ENCODE results near the gene PRKAB1. TPM values are rescaled to one million over a fixed set of nuclear protein-coding genes. Genes with fewer than 3 reads are reported as not detected.
A peak's percentile ranks its signal among the peaks of the same experiment; 100 is the strongest.

The PRKAB1 gene
- total RNA-seq, 1 experiment from 2014 or later: 42.2 TPM

DNA sequence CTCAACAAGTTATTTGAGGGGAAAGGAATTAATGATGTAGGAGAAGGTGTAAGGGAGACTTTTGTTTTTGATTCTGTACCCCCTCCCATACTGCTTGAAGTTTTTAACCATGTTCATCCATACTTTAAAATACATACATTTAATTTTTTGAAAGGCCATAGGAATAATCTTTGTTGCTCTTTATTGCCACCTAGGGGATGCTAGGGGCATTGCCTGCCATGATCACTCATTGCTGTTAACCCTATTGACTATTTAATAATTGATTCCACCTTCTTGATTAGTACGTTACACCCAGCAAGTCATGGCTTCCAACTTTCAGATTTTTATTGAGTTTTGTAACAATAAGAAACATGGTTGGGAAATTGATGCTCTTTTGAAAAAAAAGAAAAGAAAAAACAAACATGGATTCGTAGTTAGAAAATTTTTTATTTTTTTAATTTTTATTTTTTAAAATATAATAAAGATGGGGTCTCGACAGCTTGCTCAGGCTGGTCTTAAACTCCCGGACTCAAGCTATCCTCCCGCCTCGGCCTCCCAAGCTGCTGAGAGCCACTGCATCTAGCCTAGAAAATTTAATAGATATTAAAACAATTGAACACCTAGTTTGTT is 8.5 kb upstream of the PRKAB1 start:
- H2AFZ ChIP-seq (ENCODE audit: low read length): no peak overlapping the region
- H4K8ac ChIP-seq (replicated peaks; ENCODE audit: insufficient read length, low read depth, low read length): no peak overlapping the region
- H2BK5ac ChIP-seq (ENCODE audit: insufficient read length, low read length): no peak overlapping the region
- no peaks in the 10 kb centered on the region for H3K79me1 ChIP-seq (ENCODE audit: insufficient read depth, low read depth, low read length, poor library complexity, severe bottlenecking)
- H3K4me2 ChIP-seq (ENCODE audit: insufficient read depth, insufficient read length, low read length): no peak overlapping the region
- H3K14ac ChIP-seq (ENCODE audit: insufficient read depth, low read length): no peak overlapping the region
- H3K27ac ChIP-seq (ENCODE audit: insufficient read length, low read depth, low read length): no peak overlapping the region
- Mint-ChIP-seq H3K36me3 (ENCODE audit: insufficient read depth in 1 of 3, low read depth in 3 of 3) (no peaks in the 10 kb centered on the region; a peak in 1 of 7 replicates), H3K27me3 (ENCODE audit: low read depth) (peaks cover 18% of the 10 kb centered on the region), H3K9me3 (peaks cover 1 to 2% of the 10 kb centered on the region in 2 experiments; a peak in 4 of 5 replicates), H3K4me3 (no peak overlapping the region), H3K27ac (no peak overlapping the region), H3K4me1 (no peaks in the 10 kb centered on the region)
- no peaks in the 10 kb centered on the region for H3K9me3 ChIP-seq (ENCODE audit: control insufficient read depth, low read depth, low read length)
- 100% methylated on average over 1 of the region's 6 CpGs for WGBS (ENCODE audit: extremely low coverage, insufficient read length, low lambda C conversion rate)
- H3K4me1 ChIP-seq (ENCODE audit: insufficient read depth, low read length): no peaks in the 10 kb centered on the region
- no peak overlapping the region for H2BK12ac ChIP-seq (ENCODE audit: insufficient read length, low read depth, low read length)
- H3T11ph ChIP-seq (ENCODE audit: low read length): no peak overlapping the region
- H3K4ac ChIP-seq (ENCODE audit: low read depth, low read length): no peak overlapping the region
- no peak overlapping the region for H3K9ac ChIP-seq (ENCODE audit: extremely low read depth, insufficient read length, low read length)
- no peak overlapping the region for H2BK120ac ChIP-seq (ENCODE audit: low read depth, low read length, poor library complexity, severe bottlenecking)
- no peak overlapping the region for H2BK20ac ChIP-seq (ENCODE audit: low read depth, low read length, poor library complexity, severe bottlenecking)
- no peak overlapping the region for H4K91ac ChIP-seq (ENCODE audit: insufficient read length, low read depth, low read length)
- no peaks in the 10 kb centered on the region for H3K27me3 ChIP-seq (ENCODE audit: insufficient read depth, low read length)
- no peak overlapping the region for H3K18ac ChIP-seq (ENCODE audit: insufficient read length, low read depth, low read length)
- H4K5ac ChIP-seq (ENCODE audit: insufficient read length, low read depth, low read length): no peak overlapping the region
- H3K56ac ChIP-seq (ENCODE audit: insufficient read length, low read depth, low read length): no peak overlapping the region
- H3K23me2 ChIP-seq (ENCODE audit: insufficient read length, low read depth, low read length, poor library complexity, severe bottlenecking): no peaks in the 10 kb centered on the region
- TF ChIP-seq, protein P1, sequence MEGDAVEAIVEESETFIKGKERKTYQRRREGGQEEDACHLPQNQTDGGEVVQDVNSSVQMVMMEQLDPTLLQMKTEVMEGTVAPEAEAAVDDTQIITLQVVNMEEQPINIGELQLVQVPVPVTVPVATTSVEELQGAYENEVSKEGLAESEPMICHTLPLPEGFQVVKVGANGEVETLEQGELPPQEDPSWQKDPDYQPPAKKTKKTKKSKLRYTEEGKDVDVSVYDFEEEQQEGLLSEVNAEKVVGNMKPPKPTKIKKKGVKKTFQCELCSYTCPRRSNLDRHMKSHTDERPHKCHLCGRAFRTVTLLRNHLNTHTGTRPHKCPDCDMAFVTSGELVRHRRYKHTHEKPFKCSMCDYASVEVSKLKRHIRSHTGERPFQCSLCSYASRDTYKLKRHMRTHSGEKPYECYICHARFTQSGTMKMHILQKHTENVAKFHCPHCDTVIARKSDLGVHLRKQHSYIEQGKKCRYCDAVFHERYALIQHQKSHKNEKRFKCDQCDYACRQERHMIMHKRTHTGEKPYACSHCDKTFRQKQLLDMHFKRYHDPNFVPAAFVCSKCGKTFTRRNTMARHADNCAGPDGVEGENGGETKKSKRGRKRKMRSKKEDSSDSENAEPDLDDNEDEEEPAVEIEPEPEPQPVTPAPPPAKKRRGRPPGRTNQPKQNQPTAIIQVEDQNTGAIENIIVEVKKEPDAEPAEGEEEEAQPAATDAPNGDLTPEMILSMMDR (conservative IDR thresholded peaks at IDR 0.05): peak; percentile 90
- H3K79me2 ChIP-seq (ENCODE audit: insufficient read depth, low read length): no peaks in the 10 kb centered on the region
- no peak overlapping the region for H3K23ac ChIP-seq (ENCODE audit: insufficient read length, low read depth, low read length)
- no peaks in the 10 kb centered on the region for H4K20me1 ChIP-seq (ENCODE audit: control insufficient read depth, insufficient read depth, insufficient read length)
- H2AK5ac ChIP-seq (ENCODE audit: insufficient read length, low read length): no peak overlapping the region
- no peak for DNase-seq
- no peak overlapping the region for H2BK15ac ChIP-seq (ENCODE audit: low read depth, low read length)

Data from H9 (cell line).